SKM-1 (cell line): ENCODE measurements around the gene ABCA8.
"Not testable (repeated sequence)": the region's sequence is repeated elsewhere in the genome, so short reads cannot be mapped to it uniquely, and the experiment has no call there.

ENCODE experiments used
- DNase-seq: peaks from one replicate; lab custom pipeline; 2025; ENCODE audit not compliant: unreplicated experiment; lab: John Stamatoyannopoulos, UW

The ABCA8 gene

DNA sequence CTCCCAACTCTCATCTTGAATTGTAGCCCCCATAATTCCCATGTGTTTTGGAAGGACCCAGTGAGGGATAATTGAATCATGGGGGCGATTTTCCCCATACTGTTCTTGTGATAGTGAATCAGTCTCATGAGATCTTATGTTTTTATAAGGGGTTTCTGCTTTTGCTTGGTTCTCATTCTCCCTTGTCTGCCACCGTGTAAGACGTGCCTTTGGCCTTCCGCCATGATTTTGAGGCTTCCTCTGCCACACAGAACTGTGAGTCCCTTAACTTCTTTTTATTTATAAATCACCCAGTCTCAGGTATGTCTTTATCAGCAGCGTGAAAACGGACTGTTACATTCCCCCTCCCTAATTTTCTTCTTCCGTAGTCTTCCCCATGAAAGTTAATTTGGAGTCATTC is 124.0 kb downstream of the ABCA8 start:
- no peak for DNase-seq

DNA sequence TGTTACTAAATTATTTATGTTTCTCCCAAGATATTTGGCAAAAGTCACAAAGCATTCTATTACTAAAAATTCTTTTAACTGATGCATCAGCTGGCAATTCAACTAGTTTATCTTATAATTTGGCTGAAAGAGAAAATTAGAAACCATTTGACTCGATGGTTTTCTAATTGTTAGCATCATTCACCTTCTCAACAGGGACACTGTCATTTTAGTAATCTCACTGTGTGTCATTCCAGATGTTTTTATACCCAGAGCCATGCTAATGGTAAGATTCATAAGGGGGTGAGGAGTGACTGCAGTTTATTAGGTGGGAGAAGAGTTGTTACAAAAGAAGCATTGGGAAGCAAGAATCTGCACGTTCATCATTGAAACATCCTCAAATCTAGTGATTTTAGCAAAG is 124.9 kb downstream of the ABCA8 start:
- no peak for DNase-seq

DNA sequence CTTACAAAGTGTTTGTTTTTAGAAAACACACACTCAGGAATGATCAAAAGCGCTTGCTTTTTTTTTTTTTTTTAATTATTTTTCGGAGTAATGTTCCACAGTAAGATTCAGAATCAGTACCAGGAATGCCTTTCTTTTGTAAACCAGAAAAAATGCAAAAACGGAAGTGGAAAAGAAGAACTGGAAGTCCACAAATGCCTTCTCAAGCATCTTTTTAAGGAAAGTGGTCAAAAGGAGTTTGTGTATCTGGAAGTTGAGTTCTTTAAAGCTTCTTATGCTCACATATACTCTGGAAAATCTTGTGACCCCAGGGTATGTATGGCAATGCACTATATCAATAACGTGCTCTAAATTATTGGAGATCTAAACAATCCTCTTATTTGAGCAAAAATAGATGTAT is 126.0 kb downstream of the ABCA8 start:
- no peak for DNase-seq

DNA sequence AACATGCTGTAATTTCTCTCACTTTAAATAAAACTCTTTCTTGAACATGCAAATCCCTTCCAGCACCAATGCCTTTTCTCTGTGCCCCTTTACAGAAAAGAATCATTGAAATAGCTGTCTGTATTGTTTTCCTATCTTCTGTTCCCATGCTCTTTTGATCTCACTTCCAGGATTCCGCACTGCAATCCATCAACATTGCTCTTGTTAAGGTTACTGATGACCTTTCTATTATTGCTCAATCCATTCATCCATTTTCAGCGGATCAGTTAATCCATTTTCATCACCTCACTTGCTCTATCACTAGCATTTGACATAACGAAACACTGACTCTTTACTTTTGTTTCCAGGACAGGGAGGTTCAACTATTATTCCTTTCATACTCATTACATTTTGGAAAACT is 130.5 kb downstream of the ABCA8 start:
- DNase-seq, result no peak

DNA sequence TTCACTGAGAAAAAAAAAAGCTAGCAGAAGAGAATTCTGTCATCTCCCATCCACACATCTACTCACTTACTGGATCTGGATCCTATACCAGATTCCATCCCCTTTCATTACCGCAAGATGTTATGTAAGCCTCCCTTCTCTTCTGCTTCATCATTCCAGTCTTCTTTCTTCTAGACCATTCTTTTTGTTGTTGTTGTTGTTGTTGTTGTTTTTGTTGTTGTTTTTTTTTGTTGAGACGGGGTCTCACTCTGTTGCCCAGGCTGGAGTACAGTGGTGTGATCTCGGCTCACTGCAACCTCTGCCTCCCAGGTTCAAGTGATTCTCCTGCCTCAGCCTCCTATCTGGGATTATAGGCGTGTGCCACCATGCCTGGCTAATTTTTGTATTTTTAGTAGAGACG is 131.0 kb downstream of the ABCA8 start:
- DNase-seq, result not testable (repeated sequence)

DNA sequence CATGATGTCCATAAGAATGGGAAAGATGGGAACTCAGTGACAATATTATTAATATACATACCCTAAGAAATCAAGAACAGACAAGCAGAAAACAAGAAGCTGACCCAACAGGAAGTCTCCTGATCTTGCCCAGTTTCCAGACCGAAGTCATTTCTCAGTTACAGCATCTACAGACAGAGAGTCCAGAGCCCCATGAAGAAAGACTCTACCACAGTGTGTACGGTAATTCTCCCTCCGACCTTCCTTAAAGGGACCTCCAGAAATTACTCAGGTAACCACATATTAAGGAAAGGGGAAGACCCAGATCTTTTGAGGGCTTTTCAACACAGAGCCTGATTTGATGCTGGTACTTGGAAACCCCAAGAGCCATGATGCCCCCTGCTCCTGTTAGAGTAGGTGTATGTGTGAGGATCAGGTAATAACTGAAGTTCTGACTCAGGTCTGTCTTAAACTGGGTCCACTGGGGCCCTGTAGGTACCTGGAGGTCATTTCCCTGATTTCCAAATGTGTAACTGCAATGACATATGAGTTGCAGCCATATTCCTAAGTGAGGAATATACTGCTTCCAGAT is 132.4 kb downstream of the ABCA8 start:
- no peak for DNase-seq

DNA sequence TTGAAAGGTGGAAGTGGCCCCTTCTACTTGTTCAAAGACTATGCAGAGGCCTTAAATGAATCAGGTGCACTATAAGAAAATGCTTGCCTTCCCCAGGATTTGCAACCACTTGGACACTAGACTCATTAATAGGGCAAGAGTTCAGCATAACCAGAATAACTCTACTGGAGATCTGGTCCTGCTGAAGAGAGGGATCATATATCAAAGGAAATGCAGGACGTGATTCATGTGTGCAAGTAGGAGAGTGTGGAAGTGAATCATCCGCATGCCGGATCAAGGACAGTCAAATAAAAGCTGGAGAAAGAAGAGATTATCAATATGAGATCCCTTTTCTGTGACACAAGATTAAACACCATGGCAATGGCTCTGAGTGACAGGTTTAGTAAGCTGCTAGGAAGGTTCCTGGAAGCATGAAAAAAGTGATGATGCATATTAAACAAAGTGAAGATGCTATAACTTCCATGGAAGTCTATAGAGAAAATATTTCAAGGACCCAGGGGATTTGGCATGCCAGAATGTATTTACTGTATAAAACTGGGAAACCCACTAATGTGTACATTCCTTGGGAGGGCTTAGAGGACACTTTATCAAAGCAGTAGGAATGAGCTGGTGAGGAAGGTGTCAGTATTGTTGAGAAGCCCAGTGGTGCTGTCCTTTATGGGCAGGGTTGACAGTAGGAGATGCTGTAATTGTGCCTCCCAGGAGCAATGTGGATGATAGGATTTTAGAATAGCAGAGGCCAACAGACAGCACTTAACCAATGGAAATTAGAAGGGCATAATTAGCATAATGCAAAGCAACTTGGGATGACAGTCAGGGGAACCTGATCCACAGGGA is 133.1 kb downstream of the ABCA8 start:
- no peak for DNase-seq

DNA sequence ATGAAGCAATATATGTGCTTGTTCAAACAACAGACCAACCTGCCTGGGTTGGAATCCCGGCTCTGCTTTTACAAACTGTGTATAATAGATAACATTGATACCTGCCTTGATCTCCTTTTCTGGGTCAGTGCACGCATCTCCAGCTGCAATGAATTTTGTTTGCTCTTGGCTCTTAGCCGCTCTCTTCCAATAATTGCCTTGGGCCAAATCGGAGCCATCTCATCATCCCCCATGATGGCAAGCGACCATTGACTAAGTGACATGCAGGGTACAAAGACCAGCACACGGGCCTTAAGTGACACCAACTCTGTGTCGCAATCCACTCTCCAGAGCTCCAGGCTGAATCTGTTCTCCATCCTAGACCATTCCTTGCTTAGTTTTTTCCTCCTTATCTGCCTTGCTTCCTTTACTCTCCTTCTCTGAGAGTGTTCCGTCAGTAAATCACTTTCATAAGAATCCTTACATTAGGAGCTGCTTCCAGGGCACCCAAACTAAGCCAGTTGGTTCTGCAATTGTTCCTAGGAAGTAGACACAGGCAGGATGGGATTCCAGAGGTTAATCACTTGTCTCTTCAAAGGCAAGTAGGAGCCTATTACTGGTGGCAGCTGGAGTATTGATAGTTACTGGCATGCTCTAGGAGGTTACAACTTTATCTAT is 134.2 kb downstream of the ABCA8 start:
- DNase-seq, result no peak

DNA sequence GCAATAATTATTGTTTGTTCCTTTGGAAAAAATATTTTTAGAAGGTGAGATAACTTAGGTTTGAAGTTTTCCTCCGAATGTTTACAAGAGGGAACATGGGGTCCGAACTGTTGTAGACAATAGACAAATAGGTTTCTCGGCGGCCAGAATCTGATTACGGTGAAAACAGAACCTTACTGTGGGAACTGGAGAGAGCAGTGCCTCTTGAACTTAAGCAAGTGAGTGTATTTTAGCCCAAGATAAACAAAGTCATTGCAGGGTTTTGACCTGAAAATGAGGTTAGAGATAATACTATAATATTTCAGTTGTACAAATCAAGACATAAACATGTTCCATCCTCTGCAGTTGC is 134.7 kb downstream of the ABCA8 start:
- no peak for DNase-seq

DNA sequence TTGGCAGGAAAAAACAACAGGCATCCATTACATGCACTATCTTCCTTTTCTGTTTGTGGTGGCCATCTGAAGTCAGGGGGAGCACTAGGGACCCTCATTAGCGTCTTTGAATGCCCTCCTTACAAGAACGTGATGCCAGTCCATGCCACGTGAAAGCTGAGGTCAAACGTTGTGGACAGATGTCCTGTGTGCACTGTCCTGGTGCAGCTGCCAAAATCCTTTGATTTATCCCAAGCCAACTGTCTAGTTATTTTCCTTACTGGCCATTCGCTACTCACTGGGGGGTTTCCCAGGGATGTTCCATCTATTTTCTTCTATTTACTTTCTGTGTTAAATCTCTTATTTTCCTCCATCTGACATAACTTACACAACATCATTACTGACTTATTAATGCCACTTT is 135.7 kb downstream of the ABCA8 start:
- no peak for DNase-seq
